ENCODE data around the gene RBMS2.

GRCh38 chr12:56568146-56568545 lies 46.5 kb downstream of the RBMS2 start:
- TF ChIP-seq CTCF (IDR thresholded peaks at IDR 0.05) (no peak), EP300 (IDR thresholded peaks at IDR 0.05) (no peak)

All from tibial nerve (tissue), 4 donors.